Measurements from ENCODE around the gene INIP. TPM values are rescaled to one million over a fixed set of nuclear protein-coding genes. Genes with fewer than 3 reads are reported as not detected.
A peak's percentile ranks its signal among the peaks of the same experiment; 100 is the strongest.
"Not testable (repeated sequence)": the region's sequence is repeated elsewhere in the genome, so short reads cannot be mapped to it uniquely, and the experiment has no call there.

The INIP gene
- total RNA-seq, 1 experiment from 2014 or later = 63.7 TPM

DNA sequence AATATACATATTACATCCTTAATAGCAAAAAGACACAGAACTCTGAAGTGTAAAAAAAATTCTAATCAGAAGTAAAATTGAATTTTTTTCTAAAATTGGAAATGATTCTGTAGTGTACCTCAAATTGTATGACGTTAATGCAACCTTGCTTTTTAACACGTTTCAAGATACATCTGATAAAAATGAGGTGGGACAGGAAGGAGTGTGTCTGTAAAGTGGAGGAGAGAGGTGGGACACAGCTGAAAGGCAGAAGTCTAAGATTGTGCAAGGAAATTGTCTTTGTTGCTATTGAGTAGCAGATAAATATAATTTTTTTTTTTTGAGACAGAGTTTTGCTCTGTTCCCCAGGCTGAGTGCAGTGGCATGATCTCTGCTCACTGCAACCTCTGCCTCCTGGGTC is 17.0 kb upstream of the INIP start:
- no peak for DNase-seq (ENCODE audit: low read depth)

DNA sequence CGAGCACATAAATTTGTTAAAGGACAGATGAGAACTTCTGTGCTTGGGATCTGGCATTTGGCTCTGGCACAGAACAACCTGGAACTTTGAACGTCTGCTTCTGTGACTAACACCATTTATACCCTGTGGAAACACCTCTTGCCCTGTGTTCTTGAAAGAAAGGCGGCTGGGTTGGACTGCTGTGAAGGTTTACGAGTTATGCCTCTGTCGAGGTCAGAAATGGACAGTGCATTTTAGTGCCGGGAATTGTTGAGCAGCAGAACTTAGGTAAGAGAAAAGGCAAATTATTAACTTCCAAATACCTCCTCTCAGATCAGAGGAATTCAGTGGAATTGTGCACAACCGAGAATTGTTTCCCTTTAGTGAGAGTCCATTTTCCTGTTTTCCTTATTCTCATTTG is 14.1 kb upstream of the INIP start:
- DNase-seq (ENCODE audit: low read depth) = no peak

DNA sequence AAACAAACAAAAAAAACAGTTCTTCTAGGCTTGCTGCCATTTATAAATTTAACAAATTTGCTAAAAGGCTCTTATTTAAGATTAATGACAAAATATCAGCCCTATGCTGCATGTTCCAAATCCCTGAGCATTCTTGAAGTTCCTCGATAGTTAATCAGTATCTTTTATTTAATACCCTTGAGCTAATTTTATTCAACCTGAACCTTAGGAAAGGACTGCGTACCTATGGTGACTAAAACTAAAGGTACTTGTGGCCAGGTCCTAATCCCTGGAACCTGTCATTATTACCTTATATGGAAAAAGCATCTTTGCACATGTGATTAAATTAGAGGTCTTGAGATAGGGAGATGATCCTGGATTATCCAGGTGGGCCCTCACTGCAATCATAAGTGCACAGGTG is 10.5 kb upstream of the INIP start:
- no peak for DNase-seq (ENCODE audit: low read depth)

DNA sequence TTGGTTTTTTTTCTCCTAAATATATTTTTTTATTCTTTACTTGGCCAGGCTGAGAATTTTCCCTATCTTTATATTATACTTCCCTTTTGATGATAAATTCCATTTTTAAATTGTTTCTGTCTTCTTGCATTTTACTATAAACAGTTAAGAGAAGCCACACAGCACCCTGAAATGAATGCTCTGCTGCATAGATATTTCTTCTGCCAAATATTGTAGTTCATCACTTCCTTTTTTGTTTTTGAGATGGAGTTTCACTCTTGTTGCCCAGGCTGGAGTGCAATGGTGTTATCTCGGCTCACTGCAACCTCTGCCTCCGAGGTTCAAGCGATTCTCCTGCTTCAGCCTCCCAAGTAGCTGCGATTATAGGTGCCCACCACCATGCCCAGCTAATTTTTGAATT is 8.5 kb upstream of the INIP start:
- no peak for DNase-seq (ENCODE audit: low read depth)

DNA sequence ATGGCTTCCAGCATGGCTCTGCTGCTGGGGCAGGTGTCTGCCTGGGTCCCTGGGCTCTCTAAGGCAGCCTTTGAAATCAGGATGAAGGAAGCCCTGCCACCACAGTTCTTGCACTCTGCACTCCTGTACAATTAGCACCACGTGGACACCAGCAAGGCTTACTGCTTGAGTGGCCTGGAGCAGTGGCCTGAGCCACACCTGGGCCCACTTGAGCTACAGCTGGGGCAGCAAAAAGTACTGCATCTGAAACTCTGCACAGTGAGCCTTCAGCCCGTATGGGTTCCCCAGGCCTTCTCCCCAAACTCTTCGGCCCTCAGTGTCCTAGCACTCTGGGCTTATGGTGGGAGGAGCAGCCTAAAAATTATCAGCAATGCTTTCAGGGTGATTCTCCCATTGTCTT is 8.0 kb upstream of the INIP start:
- DNase-seq (ENCODE audit: low read depth) = no peak

DNA sequence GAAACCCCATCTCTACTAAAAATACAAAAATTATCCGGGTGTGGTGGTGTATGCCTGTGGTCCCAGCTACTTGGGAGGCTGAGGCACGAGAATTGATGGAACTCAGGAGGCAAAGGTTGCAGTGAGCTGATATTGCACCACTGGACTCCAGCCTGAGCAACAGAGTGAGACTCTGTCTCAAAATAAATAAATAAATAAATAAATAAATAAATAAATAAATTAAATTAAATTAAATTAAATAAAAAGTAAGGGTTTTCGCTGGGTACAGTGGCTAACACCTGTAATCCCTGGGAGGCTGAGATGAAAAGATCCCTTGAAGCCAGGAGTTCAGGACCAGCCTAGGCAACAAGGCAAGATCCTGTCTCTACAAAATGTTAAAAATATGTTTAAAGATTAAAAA is 4.8 kb upstream of the INIP start:
- not testable (repeated sequence) for DNase-seq (ENCODE audit: low read depth)

DNA sequence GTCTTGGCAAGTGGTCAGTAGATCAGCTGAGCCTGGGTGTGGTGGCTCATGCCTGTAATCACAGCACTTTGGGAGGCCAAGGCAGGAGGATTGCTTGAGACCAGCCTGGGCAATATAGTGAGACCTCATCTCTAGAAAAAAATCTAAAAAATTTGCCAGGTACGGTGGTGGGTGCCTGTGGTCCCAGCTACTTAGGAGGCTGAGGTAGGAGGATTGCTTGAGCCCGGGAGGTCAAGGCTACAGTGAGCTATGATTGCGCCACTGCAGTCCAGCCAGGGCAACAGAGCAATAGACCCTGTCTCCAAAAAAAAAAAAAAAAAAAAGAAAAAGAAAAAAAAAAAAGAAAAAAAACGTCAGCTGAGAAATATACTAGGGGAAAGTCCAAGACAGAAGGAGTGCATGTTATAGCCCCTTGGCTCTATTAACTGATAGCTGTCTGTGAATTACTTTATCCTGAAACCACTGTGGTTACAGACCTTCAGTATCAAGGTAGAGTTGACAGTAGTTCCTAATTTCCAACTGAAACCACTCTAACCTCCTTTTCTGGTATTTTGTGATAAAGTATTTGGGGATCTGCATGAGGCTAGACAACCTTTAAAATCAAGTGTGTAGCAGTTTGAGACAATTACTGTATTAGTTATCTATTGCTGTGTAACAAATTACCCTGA is 2.3 kb upstream of the INIP start:
- no peak for DNase-seq (ENCODE audit: low read depth)

DNA sequence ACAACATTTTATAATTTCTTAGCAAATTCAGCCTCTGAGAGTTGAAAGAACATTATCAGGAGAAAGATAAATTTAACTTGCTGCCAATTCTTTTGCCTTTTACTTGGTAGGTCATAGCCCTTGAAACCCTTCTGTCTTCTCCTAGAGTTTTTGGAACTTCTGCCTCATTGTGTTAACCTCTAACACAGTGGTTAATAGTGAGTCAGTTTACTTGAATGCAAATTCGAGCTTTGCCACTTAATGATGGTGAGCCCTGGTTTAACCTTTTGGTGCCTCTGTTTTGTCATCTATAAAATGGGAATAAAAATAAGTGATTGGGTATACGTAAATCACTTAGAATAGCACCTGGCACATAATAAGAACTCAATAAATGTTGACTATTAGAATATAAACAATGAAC is 1.8 kb upstream of the INIP start:
- no peak for DNase-seq (ENCODE audit: low read depth)

DNA sequence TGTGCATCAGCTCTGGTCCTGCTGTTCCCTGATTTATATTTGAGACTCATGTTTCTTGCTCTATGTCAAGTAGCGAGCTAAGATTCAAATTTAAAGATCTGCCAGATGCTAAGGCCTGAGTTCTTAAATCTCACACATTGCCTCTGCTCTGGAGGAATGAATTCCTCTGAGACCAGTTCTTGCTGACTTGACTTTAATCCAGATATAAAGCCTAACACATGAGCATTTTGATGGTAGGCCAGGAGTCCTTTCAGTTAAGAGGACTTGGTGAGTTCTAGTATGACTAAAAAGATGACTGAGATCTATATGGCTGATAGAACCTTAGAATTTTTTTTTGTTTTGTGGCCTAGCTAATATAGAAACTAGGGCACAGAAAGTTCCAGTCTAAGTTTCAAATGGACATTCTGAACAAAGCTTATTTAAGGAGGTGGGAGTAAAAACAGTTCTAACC is 1.3 kb upstream of the INIP start:
- no peak for DNase-seq (ENCODE audit: low read depth)

DNA sequence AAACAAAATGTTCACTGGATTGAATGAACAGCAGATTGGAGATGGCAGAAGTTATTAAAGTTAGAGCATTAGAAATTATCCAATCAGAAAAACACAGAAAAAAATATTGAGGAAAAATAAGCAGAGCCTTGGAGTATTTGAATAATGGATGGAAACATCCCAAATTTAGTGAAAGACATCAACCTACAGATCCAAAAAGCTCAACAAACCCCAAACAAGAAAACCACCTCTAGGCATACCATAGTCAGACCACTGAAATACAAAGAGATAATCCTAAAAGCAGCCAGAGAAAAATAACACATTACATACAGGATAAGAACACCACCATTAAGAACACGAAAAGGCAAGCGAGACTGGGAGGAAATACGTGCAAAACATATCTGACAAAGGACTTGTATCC is 5.2 kb downstream of the INIP start:
- DNase-seq (ENCODE audit: low read depth) = no peak

DNA sequence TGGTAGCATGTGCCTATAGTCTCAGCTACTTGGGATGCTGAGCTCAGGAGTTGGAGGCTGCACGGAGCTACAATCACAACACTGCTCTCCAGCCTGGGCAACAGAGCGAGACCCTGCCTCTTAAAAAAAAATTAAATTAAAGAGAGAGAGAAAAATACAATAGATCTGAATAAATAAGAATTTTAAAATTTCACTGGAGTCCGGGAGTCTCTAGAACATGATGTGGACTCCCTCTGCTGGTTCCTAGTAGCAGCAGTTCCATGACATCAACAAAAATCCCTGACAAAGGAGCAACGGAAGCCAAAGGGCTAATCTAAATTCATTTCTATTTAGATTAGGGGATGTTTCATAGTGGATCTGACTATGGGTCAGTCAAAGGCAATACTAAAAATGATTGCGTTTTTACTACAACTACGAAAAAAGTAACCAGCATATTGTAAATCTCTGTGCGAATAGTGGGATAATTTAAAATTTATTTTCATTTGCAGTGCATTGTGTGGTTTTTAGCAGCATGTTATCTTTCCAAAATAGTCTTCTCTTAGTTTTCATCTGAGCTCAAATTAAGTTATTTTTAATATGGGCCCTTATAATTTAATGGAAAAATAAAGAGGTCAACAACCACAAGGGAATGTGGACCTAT is 6.7 kb downstream of the INIP start:
- DNase-seq (ENCODE audit: low read depth) = peak; percentile 32

DNA sequence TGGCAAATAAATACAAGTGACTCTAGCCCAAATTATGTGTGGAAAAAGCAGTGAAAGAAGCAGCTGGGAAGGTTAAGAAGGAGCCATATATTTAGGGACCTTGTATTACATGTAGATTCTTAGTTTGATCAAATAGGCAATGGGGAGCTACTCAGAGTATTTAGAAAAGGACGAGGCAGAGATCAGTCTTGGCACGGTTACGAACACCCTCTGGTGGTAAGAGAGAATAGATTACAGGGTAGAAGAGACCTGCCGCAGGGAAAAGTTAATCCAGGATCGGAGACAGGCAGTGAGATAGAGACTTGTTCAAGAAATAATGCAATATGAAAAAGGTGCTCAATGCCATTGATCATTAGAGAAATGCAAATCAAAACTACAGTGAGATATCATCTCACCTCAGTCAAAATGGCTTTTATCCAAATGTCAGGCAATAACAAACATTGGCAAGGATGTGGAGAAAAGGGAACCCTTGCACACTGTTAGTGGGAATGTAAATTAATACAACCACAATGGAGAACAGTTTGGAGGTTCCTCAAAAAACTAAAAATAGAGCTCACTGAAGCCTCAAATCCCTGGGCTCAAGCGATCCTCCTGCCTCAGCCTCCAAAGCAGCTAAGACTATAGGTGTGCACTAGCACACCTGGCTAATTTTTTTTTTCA is 12.0 kb downstream of the INIP start:
- DNase-seq (ENCODE audit: low read depth) = no peak

DNA sequence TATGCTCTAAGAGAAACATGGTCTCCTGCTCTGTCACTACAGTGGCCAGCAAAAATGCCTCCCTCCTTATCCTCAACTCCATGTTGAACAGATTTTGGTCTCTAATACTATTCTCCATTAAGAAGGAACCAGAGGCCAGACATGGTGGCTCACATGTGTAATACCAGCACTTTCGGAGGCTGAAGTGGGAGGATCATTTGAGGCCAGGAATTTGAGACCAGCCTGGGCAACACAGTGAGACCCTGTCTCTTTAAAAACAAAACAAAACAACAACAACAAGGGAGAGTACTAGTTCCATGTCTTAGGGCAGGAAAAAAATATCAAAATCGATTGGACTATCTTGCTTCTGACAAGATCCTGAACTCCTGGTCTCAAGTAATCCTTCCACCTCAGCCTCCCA is 14.6 kb downstream of the INIP start:
- no peak for DNase-seq (ENCODE audit: low read depth)

DNA sequence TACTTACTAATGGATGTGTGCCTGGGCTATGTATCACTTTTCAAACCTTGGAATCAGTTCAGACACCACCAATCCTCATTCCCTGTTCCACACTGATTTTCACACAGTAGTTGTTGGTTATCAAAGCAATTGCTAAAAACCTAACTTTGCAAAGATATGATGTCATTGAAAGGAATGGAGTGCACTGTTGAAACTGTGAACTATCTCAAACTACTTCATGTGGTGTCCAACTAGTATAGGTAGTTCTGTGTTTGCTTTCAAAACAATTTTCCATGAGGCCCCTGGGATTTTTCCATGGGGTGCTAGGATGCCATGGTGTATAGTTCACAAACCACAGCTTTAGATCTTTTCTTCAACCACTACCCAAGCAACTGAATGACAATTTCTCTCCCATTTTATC is 17.8 kb downstream of the INIP start:
- no peak for DNase-seq (ENCODE audit: low read depth)

DNA sequence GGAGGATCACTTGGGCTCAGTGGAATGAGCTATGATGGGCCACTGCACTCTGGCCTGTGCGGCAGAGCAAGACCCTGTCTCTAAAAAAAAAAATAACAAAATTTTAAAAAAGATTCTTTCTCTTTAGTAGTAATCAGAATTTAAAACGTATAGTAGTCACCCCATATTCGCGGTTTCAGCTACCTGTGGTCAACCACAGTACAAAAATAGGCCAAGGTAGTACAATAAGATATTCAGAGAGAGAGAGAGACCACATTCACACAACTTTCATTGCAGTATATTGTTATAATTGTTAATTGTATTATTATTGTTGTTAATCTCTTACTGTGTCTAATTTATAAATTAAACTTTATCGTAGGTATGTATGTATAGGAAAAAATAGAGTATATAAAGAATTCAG is 18.7 kb downstream of the INIP start:
- DNase-seq (ENCODE audit: low read depth) = no peak

DNA sequence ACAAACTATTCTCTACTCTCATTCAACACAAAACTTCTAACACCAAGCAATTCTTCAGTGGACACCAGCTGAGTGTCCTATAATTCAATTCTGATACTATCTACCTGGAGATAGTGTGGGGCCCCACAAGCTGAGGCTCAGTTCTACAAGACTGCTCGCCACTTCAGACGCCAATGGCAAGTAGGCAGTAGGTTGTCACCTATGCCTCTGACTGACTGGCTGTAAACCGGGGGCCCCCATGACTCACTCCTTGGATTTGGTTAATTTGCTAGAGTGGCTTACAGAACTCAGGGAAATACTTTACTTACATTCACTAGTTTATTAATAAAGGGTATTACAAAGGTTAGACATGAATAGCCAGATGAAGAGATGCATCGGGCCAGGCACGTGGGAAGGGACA is 21.5 kb downstream of the INIP start:
- no peak for DNase-seq (ENCODE audit: low read depth)

DNA sequence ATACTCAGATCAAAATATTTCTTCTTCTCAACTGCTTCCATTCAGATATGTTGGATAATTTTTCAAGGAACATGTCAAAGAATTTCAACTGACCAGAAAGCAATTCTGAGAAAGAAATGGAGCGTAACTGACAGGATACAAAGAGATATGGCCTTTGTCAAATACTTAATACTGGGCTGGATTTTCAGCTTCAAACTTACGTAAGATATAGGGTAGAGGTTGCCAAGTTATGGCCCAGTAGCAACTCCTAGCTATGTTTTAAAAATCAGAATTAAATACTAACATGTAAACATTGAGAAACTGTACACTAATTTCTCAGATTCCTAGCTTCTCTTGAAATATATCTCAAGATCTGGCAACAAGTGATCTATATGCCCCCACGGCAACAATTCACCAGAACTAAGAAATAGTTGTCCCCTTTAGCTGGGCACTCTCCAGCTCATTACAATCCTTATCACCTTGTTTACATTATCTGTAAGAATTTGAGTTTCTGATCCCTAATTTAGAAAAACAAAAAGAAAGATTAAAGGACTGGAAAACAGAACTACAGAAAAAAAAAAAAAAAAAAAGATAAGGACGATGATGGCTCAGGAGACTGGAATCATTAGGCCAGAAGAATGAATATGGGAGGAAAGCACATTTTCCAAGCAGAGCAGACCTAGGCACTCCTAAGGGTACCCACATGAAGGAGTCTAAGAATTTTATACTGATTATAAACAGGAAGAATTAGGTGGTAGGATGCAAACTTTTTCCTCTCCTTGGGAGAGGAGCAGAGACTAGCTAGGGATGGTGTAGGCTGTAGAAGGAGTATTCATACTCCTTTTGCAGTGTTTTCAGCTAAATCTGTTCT is 23.0 kb downstream of the INIP start:
- no peak for DNase-seq (ENCODE audit: low read depth)

DNA sequence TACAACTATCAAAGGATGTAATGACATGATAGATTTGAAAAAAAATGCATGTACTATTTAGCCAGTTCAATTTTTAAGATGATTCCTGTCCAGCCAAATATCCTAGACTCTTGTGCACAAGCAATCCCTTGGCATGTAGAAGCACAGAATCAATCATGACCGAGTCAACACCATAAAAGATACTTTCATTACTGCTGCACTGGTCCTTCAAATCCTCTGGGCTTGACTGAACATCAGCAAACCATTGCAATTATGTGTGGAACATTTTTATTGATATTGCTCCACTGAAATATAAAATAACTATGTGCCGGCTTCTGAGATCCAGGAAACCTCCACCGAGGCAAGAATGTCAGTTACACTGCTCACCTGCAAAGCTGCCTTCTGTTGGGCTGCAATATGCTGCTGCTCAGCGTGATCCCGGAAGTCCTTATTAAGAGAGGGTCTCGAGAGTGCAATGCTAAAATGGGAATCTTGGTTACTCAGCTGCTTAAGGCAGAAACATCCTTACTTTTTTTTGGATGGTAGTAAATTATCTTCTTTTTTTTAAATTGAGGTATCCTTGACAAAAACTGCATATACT is 28.7 kb downstream of the INIP start:
- DNase-seq (ENCODE audit: low read depth) = no peak

DNA sequence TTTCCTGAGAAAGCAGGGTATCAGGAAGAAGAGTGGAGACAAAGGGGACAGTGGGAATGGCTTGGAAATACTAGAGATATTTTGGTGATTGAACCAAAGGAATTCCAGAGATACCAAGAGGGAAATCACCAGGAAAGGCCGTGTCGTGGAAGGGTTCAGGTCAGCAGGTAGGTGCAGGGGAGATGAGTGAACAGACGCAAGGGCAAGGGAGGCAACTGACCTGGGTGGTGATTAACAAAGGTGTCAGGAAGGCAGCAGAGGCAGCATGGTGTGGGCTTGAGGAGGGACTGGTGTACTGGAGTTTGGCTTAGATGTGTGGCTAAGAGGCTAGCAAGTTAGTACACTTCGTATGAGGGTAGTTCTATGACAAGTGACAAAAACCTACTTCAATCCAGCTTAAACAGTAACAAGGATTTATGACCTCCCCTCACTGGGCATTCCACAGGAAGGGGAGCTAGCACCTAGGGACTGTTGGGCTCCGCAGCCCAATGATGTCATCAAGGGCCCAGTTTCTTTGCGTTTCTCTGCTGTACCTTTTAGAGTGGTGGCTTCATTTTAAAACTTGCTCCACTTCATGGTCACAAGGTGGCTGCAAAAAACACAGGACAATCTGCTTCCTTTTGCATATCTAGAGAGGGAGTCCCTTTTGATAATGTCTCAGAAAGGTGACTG is 37.0 kb downstream of the INIP start:
- no peak for DNase-seq (ENCODE audit: low read depth)

DNA sequence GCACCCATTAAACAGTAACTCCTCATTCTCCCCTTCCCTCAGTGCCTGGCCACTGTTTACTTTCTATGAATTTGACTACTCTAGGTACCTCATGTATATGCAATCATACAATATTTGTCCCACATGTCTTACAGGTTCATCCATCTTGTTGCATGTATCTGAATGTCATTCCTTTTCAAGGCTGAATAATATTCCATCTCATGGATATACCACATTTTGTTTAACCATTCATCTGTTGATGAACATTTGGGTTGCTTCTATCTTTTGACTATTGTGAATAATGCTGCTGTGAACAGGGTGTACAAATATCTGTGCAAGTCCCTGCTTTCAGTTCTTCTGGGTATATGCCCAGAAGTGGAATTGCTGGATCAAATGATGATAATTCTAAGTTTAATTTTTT is 40.9 kb downstream of the INIP start:
- no peak for DNase-seq (ENCODE audit: low read depth)

DNA sequence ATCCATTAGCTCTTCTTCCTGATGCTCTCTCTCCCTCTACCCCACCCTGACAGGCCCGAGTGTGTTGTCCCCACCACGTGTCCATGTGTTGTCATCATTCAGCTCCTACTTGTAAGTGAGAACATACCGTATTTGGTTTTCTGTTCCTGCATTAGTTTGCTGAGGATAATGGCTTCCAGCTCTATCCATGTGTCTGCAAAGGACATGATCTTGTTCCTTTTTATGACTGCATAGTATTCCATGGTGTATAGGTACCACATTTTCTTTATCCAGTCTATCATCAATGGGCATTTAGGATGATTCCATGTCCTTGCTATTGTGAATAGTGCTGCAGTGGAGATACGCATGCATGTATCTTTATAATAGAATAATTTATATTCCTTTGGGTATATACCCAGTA is 44.7 kb downstream of the INIP start:
- DNase-seq (ENCODE audit: low read depth) = not testable (repeated sequence)
